Measurements from ENCODE around the gene STAM.

- TF ChIP-seq POLR2A (IDR thresholded peaks at IDR 0.05) (no peak), CTCF (IDR thresholded peaks at IDR 0.05) (no peak), POLR2AphosphoS5 (IDR thresholded peaks at IDR 0.05) (no peak), EP300 (IDR thresholded peaks at IDR 0.05) (no peak)
These were observed 30.6 kb downstream of the STAM start for GRCh38 chr10:17674566-17674965.
